GM12801 (cell line): Measurements from ENCODE around the gene UTP3.

Experiments
- TF ChIP-seq, protein P1 (sequence below): IDR thresholded peaks from one replicate; pipeline ENCODE4 v1.5.1; 2011; ENCODE audit warnings: control low read depth; ENCODE audit not compliant: insufficient read length; ENCODE audit errors: extremely low read depth

Gene UTP3

DNA sequence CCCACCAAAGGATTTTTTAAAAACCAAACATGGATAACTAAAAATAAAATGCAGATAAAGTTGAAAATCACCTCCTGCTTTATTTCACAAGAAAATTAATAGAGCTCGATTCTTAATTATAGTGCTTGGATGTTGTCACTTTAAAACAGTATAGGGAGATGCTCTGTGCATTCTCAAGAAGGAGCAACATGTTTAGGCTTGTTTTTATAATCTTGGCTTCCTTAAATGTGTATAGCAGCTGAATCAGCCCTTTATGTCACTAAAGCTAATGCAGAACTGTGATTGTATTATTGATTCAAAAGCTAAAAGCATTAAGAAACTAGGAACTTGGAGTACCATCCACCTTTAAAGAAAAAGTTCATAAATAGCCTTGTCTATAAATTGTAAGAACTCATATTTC is 12.9 kb downstream of the UTP3 start:
- TF ChIP-seq, protein P1, sequence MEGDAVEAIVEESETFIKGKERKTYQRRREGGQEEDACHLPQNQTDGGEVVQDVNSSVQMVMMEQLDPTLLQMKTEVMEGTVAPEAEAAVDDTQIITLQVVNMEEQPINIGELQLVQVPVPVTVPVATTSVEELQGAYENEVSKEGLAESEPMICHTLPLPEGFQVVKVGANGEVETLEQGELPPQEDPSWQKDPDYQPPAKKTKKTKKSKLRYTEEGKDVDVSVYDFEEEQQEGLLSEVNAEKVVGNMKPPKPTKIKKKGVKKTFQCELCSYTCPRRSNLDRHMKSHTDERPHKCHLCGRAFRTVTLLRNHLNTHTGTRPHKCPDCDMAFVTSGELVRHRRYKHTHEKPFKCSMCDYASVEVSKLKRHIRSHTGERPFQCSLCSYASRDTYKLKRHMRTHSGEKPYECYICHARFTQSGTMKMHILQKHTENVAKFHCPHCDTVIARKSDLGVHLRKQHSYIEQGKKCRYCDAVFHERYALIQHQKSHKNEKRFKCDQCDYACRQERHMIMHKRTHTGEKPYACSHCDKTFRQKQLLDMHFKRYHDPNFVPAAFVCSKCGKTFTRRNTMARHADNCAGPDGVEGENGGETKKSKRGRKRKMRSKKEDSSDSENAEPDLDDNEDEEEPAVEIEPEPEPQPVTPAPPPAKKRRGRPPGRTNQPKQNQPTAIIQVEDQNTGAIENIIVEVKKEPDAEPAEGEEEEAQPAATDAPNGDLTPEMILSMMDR = no peak

DNA sequence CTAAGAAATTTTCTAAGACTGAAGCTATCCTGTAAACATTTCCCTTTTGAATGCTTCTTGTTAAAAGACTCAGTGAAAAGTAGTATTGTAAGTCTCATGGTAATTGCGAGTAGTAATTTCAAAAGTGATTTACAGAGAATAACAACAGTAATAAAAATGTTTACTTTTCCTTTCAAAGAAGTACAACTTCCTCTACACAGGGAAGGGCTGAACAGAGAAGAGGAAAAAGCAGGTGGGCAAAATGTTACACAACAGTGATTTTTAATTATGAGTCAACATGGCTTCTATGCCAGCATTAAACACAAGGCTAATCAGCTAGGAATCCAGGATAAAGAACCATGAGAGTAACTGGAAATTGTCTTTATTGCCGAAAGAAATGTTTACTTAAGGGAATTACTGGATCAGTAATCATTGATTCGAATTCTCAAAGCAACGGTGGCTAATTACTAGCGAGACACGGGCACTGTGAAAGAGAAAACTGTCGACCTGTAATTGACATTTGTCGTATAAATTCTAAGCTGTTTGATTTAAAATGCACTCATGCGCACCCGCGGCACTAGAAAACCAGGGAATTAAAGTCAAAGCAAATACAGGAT is 15.4 kb downstream of the UTP3 start:
- TF ChIP-seq, protein P1 = no peak

DNA sequence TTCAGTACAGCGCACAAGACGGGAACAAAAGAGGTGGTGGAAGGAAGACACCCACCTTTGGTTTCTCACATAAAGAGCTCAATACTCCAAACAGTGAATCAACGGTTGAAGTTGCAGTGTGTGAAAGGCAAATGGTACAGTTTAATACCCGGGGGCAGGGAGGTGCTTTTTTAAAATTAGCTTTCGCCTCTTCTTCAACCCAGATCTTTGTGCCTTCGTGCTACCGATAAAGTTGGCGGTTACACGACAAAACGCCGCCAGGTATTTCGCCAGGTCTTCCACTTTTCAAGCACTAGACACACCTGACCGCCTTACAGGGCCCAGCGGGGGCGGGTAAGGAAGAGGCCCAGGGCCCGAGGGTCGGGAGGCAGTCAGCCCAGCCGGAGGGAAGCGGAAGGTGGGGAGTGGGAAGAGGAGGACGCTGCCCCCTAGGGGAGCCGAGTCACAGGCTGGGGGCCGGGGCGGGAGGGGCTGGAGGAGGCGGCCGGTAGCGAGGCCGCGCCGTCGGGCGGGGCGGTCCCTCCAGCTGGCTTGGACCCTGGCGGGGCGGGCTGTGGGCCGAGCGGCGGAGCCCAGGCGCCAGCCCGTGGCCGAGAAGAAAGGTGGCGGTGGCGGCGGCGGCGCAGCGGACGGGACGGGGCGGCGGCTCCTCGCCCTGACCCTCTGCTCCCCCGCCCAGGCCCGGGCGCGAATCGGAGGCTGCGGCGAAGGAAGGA is 16.0 kb downstream of the UTP3 start:
- TF ChIP-seq, protein P1 = no peak

DNA sequence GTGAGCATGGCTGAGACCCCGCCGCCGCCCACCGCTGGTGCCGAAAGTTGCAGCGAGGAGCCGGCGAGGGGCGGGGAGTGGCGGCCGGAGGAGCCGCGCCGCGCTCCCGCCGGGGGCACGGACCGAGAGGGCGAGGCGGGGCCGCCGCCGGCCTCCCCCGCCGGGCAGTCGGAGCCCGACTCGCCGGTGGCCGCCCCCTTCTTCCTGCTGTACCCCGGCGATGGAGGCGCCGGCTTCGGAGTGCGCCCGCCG is 16.5 kb downstream of the UTP3 start:
- TF ChIP-seq, protein P1 = no peak

DNA sequence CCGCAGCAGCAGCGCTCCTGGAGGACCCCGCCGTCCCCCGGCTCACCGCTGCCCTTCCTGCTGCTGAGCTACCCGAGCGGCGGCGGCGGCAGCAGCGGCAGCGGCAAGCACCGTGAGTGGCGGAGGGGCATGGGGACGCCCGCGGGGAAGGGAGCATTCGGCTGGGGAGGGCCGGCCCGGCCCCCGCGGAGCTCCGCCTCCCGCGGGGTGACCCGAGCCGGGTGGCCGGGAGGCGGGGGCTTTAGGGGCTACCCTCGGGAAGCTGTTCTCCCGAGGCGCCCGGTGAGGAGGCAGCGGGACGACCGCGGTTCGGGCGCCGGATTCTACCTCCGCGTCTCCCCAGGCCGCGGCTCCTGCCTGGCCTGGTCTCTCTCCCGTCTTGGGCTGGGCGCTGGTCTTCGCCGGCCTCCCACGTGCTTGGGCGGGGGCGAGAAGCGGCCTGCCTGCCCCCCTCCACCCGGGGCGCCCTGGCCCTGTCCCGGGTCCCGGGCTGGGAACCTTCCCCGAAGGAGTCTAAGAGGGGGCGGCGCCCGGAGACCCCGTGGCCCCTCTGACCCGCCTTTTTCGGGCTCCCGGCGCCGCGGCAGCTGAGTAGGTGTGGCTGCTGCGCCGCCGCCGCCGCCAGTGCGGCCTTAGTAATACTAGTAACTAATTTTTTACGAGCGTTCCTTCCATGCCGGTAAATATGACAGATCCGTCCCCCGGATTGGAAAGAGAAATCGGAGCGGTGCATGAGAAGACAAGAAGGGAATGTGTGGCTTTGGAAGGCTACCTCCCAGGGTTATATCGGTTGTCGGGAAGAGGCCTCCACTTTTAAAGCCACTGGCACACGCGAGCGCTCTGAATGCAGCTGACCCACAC is 17.1 kb downstream of the UTP3 start:
- TF ChIP-seq, protein P1 = no peak

DNA sequence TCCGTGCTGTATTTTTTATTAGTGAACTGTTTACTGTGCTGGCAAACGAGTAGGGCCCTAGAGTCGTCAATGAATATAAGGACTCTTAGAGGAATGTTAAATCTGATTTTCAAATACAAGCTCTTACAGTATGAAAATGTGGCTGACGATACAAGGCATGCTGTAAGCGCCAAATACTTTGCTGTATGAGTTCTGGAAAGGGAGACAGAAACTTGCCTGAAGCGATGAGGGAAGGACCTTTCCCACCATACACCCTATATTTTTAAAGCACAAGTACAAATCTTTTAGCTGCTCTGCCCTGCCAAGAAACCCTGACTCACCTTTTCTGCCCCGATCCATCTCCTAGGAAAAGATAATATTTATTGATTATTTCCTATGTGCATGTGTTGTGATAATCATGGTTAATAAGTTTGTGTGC is 17.7 kb downstream of the UTP3 start:
- TF ChIP-seq, protein P1 = no peak

DNA sequence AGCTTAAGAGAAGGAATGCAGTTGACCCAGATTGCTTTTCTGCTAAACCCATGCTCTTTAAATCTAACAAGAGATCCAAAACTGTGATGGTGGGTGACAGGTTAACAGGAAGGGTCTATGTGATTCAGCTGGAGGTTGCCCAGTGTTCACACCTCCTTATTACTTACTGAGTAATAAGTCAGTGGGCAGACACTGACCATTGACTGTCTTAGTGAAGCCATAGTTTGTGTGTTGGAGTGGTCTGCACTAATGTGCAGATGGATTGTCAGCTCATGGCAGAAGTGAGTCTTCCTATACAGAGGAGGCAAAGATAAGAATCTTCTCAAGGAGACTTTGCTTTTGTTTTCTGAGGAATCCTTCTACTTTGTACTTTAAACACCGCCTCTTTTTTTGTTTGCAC is 18.2 kb downstream of the UTP3 start:
- TF ChIP-seq, protein P1 = no peak
